ENCODE data around the gene MTHFR. TPM values are rescaled to one million over a fixed set of nuclear protein-coding genes. Genes with fewer than 3 reads are reported as not detected.

The MTHFR gene
- total and polyA plus RNA-seq, 12 donors = 8.1 to 82.4 (median 31.1) TPM

GRCh38 chr1:11771481-11772043, 34.2 kb downstream of the MTHFR start:
- no peak for DNase-seq
- no peaks in the 10 kb centered on the region for H3K9me3 ChIP-seq (replicated peaks in 1 of 3)
- WGBS, 4 donors = 46 to 77% (median 69%) methylated on average over 7 to 11 of the region's 11 CpGs
- H3K27me3 ChIP-seq = no peaks in the 10 kb centered on the region
- H3K4me1 ChIP-seq (replicated peaks in 1 of 2) = no peaks in the 10 kb centered on the region
- H3K4me3 ChIP-seq = no peak overlapping the region
- no peak overlapping the region for H3K27ac ChIP-seq
- intact Hi-C loops (cut with DNase I) = no loop called here
- no peak for TF ChIP-seq POLR2A (IDR thresholded peaks at IDR 0.05)
- TF ChIP-seq, protein P1, sequence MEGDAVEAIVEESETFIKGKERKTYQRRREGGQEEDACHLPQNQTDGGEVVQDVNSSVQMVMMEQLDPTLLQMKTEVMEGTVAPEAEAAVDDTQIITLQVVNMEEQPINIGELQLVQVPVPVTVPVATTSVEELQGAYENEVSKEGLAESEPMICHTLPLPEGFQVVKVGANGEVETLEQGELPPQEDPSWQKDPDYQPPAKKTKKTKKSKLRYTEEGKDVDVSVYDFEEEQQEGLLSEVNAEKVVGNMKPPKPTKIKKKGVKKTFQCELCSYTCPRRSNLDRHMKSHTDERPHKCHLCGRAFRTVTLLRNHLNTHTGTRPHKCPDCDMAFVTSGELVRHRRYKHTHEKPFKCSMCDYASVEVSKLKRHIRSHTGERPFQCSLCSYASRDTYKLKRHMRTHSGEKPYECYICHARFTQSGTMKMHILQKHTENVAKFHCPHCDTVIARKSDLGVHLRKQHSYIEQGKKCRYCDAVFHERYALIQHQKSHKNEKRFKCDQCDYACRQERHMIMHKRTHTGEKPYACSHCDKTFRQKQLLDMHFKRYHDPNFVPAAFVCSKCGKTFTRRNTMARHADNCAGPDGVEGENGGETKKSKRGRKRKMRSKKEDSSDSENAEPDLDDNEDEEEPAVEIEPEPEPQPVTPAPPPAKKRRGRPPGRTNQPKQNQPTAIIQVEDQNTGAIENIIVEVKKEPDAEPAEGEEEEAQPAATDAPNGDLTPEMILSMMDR (IDR thresholded peaks at IDR 0.05) = no peak
- H3K36me3 ChIP-seq (replicated peaks in 1 of 2) = no peaks in the 10 kb centered on the region

GRCh38 chr1:11770011-11770410, 35.8 kb downstream of the MTHFR start:
- H3K27me3 ChIP-seq = no peaks in the 10 kb centered on the region
- intact Hi-C loops (cut with DNase I) = no loop called here
- H3K4me1 ChIP-seq (replicated peaks in 1 of 2) = no peaks in the 10 kb centered on the region
- no peaks in the 10 kb centered on the region for H3K9me3 ChIP-seq (replicated peaks in 1 of 3)
- no peak for DNase-seq
- TF ChIP-seq, protein P1 (IDR thresholded peaks at IDR 0.05) = no peak
- no peak for TF ChIP-seq POLR2A (IDR thresholded peaks at IDR 0.05)
- no peak overlapping the region for H3K4me3 ChIP-seq
- H3K27ac ChIP-seq = no peak overlapping the region
- H3K36me3 ChIP-seq (replicated peaks in 1 of 2) = no peaks in the 10 kb centered on the region

DNA sequence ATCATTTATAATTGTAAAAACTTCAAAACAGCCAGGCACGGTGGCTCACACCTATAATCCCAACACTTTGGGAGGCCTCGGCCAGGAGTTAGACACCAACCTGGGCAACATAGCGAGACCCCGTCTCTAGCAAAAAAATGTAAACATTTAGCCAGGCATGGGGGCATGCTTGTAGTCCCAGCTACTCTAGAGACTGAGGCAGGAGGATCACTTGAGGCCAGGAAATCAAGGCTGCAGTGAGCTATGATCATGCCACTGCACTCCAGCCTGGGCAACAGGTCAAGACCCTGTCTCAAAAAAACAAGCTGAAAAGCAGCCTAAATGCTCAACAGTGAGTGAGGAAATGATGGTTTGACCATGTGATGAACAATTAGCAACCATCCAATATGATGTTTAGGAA, 36.5 kb downstream of the MTHFR start:
- 82 to 91% (median 86%) methylated on average over 4 of the region's 4 CpGs for WGBS, 4 donors
- TF ChIP-seq POLR2A (IDR thresholded peaks at IDR 0.05) = no peak
- TF ChIP-seq, protein P1 (IDR thresholded peaks at IDR 0.05) = no peak
- H3K4me1 ChIP-seq (replicated peaks in 1 of 2) = no peaks in the 10 kb centered on the region

GRCh38 chr1:11768821-11769220, 36.9 kb downstream of the MTHFR start:
- H3K27ac ChIP-seq = no peak overlapping the region
- TF ChIP-seq POLR2A (IDR thresholded peaks at IDR 0.05) = no peak
- TF ChIP-seq, protein P1 (IDR thresholded peaks at IDR 0.05) = no peak
- no peak for DNase-seq
- no peaks in the 10 kb centered on the region for H3K27me3 ChIP-seq
- WGBS, 4 donors = 59 to 72% (median 65%) methylated on average over 2 to 4 of the region's 4 CpGs
- H3K4me1 ChIP-seq (replicated peaks in 1 of 2) = no peaks in the 10 kb centered on the region
- no peaks in the 10 kb centered on the region for H3K9me3 ChIP-seq (replicated peaks in 1 of 3)
- no peaks in the 10 kb centered on the region for H3K36me3 ChIP-seq (replicated peaks in 1 of 2)
- H3K4me3 ChIP-seq = no peak overlapping the region
- intact Hi-C loops (cut with DNase I) = no loop called here

More for the DNA sequence above, 36.5 kb downstream of the MTHFR start:
- intact Hi-C loops (cut with DNase I) = no loop called here
- Histone ChIP-seq H3K27ac (no peak overlapping the region), H3K27me3 (no peaks in the 10 kb centered on the region), H3K36me3 (replicated peaks in 1 of 2) (no peaks in the 10 kb centered on the region), H3K4me3 (no peak overlapping the region), H3K9me3 (replicated peaks in 1 of 3) (no peaks in the 10 kb centered on the region)
- DNase-seq = no peak

Measured in adrenal gland (tissue), 12 donors.